Activated T-helper 2 cell treated with anti-CD3 and anti-CD28 coated beads, Interferon-gamma antibody, Interleukin-2, Interleukin-4, amounts not matched to agents 10 μg/mL and 5 μg/mL and 100 μg/mL, durations not matched to agents 14 hours and 24 hours and 36 hours (primary cell): ENCODE measurements around the gene ATL3. TPM values are rescaled to one million over a fixed set of nuclear protein-coding genes. Genes with fewer than 3 reads are reported as not detected.
A peak's percentile ranks its signal among the peaks of the same experiment; 100 is the strongest.
"Not testable (repeated sequence)": the region's sequence is repeated elsewhere in the genome, so short reads cannot be mapped to it uniquely, and the experiment has no call there.

Experiments
- DNase-seq: peaks from one replicate; pipeline ENCODE4 v3.0.0; 2021; ENCODE audit warnings: low spot score
- H3K27ac Mint-ChIP-seq: one replicate; pipeline ENCODE4 v1.8.0; 2021; ENCODE audit warnings: mixed read lengths
- H3K27me3 Mint-ChIP-seq: one replicate; pipeline ENCODE4 v1.8.0; 2021; ENCODE audit warnings: low read depth, mixed read lengths
- H3K36me3 Mint-ChIP-seq: one replicate; pipeline ENCODE4 v1.8.0; 2021; ENCODE audit warnings: low read depth, mixed read lengths
- H3K4me1 Mint-ChIP-seq: one replicate; pipeline ENCODE4 v1.8.0; 2021; ENCODE audit warnings: low read depth, mixed read lengths
- H3K4me3 Mint-ChIP-seq: one replicate; pipeline ENCODE4 v1.8.0; 2021; ENCODE audit warnings: low read depth, mild to moderate bottlenecking, moderate library complexity, mixed read lengths
- H3K9me3 Mint-ChIP-seq: one replicate; pipeline ENCODE4 v1.8.0; 2021; ENCODE audit warnings: mixed read lengths
- intact Hi-C: fragments of 100-400 bp; cut with micrococcal nuclease; formaldehyde crosslinking; loops from one replicate; pipeline ENCODE4 v1.15.1; 2023
- total RNA-seq: library from RNA; stranded (reverse); gene quantifications from 2 replicates; pipeline ENCODE4 v1.2.3, GENCODE V29; 2022

The ATL3 gene
- total RNA-seq, 1 donor from 2014 or later = 38.6 TPM

- no peaks in the 10 kb centered on the region for H3K27me3 Mint-ChIP-seq
- H3K27ac Mint-ChIP-seq = no peak overlapping the region
- intact Hi-C loops = no loop called here
- no peaks in the 10 kb centered on the region for H3K9me3 Mint-ChIP-seq
- no peak overlapping the region for H3K4me3 Mint-ChIP-seq
- peaks cover 11% of the 10 kb centered on the region for H3K4me1 Mint-ChIP-seq
- no peak for DNase-seq
- H3K36me3 Mint-ChIP-seq = peaks cover 9% of the 10 kb centered on the region
These were observed 28.0 kb upstream of the ATL3 start for GRCh38 chr11:63698976-63699733.

GRCh38 chr11:63694596-63694995 is 23.4 kb upstream of the ATL3 start:
- peaks cover 12% of the 10 kb centered on the region for H3K4me1 Mint-ChIP-seq
- no peak for DNase-seq
- intact Hi-C loops = no loop called here
- H3K27me3 Mint-ChIP-seq = no peaks in the 10 kb centered on the region
- H3K36me3 Mint-ChIP-seq = no peaks in the 10 kb centered on the region
- H3K4me3 Mint-ChIP-seq = no peak overlapping the region
- no peaks in the 10 kb centered on the region for H3K9me3 Mint-ChIP-seq
- H3K27ac Mint-ChIP-seq = no peak overlapping the region

GRCh38 chr11:63687845-63688244 is 16.7 kb upstream of the ATL3 start:
- Mint-ChIP-seq H3K4me3 (no peak overlapping the region), H3K36me3 (no peaks in the 10 kb centered on the region), H3K27ac (no peak overlapping the region), H3K27me3 (no peaks in the 10 kb centered on the region), H3K9me3 (no peaks in the 10 kb centered on the region), H3K4me1 (peaks cover 25% of the 10 kb centered on the region)
- intact Hi-C loops = no loop called here
- no peak for DNase-seq

GRCh38 chr11:63686926-63687325 is 15.8 kb upstream of the ATL3 start:
- peaks cover 33% of the 10 kb centered on the region for H3K4me1 Mint-ChIP-seq
- H3K4me3 Mint-ChIP-seq = no peak overlapping the region
- H3K36me3 Mint-ChIP-seq = no peaks in the 10 kb centered on the region
- H3K27ac Mint-ChIP-seq = no peak overlapping the region
- intact Hi-C loops = no loop called here
- no peak for DNase-seq
- H3K27me3 Mint-ChIP-seq = no peaks in the 10 kb centered on the region
- H3K9me3 Mint-ChIP-seq = no peaks in the 10 kb centered on the region

- H3K9me3 Mint-ChIP-seq, H3K27ac Mint-ChIP-seq, DNase-seq, H3K27me3 Mint-ChIP-seq, intact Hi-C loops, H3K36me3 Mint-ChIP-seq, H3K4me3 Mint-ChIP-seq: not testable (repeated sequence)
- peaks cover 39% of the 10 kb centered on the region for H3K4me1 Mint-ChIP-seq
These were observed 14.1 kb upstream of the ATL3 start for GRCh38 chr11:63685158-63685721.

GRCh38 chr11:63683133-63683991 is 12.2 kb upstream of the ATL3 start:
- peaks cover 6% of the 10 kb centered on the region for H3K27me3 Mint-ChIP-seq
- intact Hi-C loops = no loop called here
- H3K27ac Mint-ChIP-seq = no peak overlapping the region
- no peak for DNase-seq
- H3K4me1 Mint-ChIP-seq = peaks cover 32% of the 10 kb centered on the region
- H3K4me3 Mint-ChIP-seq = peak overlapping the region; percentile 89
- no peaks in the 10 kb centered on the region for H3K9me3 Mint-ChIP-seq
- H3K36me3 Mint-ChIP-seq = no peaks in the 10 kb centered on the region

- H3K27me3 Mint-ChIP-seq = peaks cover 6% of the 10 kb centered on the region
- peak overlapping the region; percentile 89 for H3K4me3 Mint-ChIP-seq
- H3K9me3 Mint-ChIP-seq = no peaks in the 10 kb centered on the region
- H3K27ac Mint-ChIP-seq = peak overlapping the region; percentile 86
- no peaks in the 10 kb centered on the region for H3K36me3 Mint-ChIP-seq
- DNase-seq = no peak
- intact Hi-C loops = no loop called here
- H3K4me1 Mint-ChIP-seq = peaks cover 28% of the 10 kb centered on the region
These were observed 11.2 kb upstream of the ATL3 start for GRCh38 chr11:63682066-63683021.

- peak within 1 kb of the TSS; percentile 86 for H3K27ac Mint-ChIP-seq
- peaks cover 6% of the 10 kb centered on the region for H3K27me3 Mint-ChIP-seq
- intact Hi-C loops = loop anchor here (1.0 kb wide), 1 partner anchor 10 kb away; the partner anchor contains the start of gene ATL3
- peak within 1 kb of the TSS; percentile 89 for H3K4me3 Mint-ChIP-seq
- DNase-seq = peak; percentile 99
- no peaks in the 10 kb centered on the region for H3K36me3 Mint-ChIP-seq
- H3K4me1 Mint-ChIP-seq = peaks cover 23% of the 10 kb centered on the region
- H3K9me3 Mint-ChIP-seq = no peaks in the 10 kb centered on the region
These were observed 10.3 kb upstream of the ATL3 start, which contains the start of gene RTN3 for GRCh38 chr11:63681321-63682065. RTN3 (plus strand) TSS chr11:63681500; CDS start chr11:63681637, 137 bp downstream.

GRCh38 chr11:63680834-63681320 is 9.7 kb upstream of the ATL3 start:
- H3K9me3 Mint-ChIP-seq = no peaks in the 10 kb centered on the region
- no peaks in the 10 kb centered on the region for H3K36me3 Mint-ChIP-seq
- no peak for DNase-seq
- intact Hi-C loops = loop anchor here (1.0 kb wide), 1 partner anchor 10 kb away; the partner anchor contains the start of gene ATL3
- H3K27ac Mint-ChIP-seq = peak overlapping the region; percentile 86
- peaks cover 6% of the 10 kb centered on the region for H3K27me3 Mint-ChIP-seq
- H3K4me1 Mint-ChIP-seq = peaks cover 23% of the 10 kb centered on the region
- peak overlapping the region; percentile 89 for H3K4me3 Mint-ChIP-seq

GRCh38 chr11:63673579-63673978 is 2.4 kb upstream of the ATL3 start:
- Mint-ChIP-seq H3K4me1 (peaks cover 15% of the 10 kb centered on the region), H3K9me3 (no peaks in the 10 kb centered on the region), H3K27me3 (no peaks in the 10 kb centered on the region), H3K27ac (no peak overlapping the region), H3K4me3 (no peak overlapping the region), H3K36me3 (peaks cover 10% of the 10 kb centered on the region)
- DNase-seq = no peak
- intact Hi-C loops = loop anchor here (5.0 kb wide), 1 partner anchor 136 kb away; the partner anchor contains the start of gene PLAAT4

GRCh38 chr11:63672936-63673539 is 1.9 kb upstream of the ATL3 start:
- Mint-ChIP-seq H3K4me1 (peaks cover 20% of the 10 kb centered on the region), H3K27me3 (no peaks in the 10 kb centered on the region), H3K27ac (peak overlapping the region; percentile 38), H3K36me3 (peaks cover 15% of the 10 kb centered on the region), H3K4me3 (peak overlapping the region; percentile 51), H3K9me3 (no peaks in the 10 kb centered on the region)
- intact Hi-C loops = loop anchor here (5.0 kb wide), 1 partner anchor 136 kb away; the partner anchor contains the start of gene PLAAT4
- no peak for DNase-seq
